ENCODE measurements around the gene MMP1.

Gene MMP1

DNA sequence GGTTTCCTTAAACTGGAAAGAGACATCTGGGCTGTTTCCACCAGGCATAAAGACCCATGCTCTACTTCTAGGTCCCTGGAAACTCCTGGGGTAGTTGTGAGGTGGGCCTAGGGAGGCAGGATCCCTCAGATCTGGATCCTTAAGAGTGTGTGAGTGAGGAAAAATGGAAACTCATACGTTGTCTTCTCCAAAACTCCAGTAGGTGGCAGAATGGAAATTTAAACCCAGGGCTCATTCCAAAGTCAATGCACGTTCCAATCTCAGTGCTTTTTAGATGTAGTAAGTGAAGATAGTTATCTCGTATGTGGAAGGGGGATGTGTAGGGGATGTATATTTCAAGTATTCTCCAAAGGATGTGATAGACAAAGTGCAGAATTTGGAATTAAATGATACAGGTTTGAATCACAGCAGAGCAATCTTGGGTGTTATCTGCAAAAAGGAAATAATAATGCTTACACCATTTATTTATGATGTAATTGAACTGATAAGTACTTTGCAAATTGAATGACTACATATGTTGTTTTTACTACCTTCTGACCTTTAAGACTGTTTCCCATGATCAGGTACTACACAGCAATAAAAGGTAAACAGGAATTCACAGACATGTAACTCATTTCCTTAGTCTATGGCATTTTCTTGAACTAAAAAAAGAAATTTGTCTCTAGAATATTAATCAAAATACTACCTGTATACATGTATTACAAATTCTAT is 13.1 kb upstream of the MMP1 start:
- Histone ChIP-seq H3K9me3 (ENCODE audit: insufficient read depth, low read length) (no peaks in the 10 kb centered on the region), H4K20me1 (ENCODE audit: low read depth, low read length) (no peaks in the 10 kb centered on the region), H2AFZ (ENCODE audit: low read depth, low read length, severe bottlenecking) (no peak overlapping the region), H3K9ac (ENCODE audit: low read length) (no peak overlapping the region), H3K27ac (ENCODE audit: low read depth, low read length) (no peak overlapping the region), H3K4me3 (ENCODE audit: insufficient read depth, low read length, poor library complexity, severe bottlenecking) (no peak overlapping the region), H3K4me2 (ENCODE audit: low read depth, low read length, poor library complexity, severe bottlenecking) (no peak overlapping the region), H3F3A (ENCODE audit: insufficient read depth) (no peaks in the 10 kb centered on the region), H3K27me3 (ENCODE audit: low read length) (no peaks in the 10 kb centered on the region), H3K79me2 (ENCODE audit: insufficient read depth, low read length) (no peaks in the 10 kb centered on the region), H3K36me3 (ENCODE audit: low read length) (no peaks in the 10 kb centered on the region), H3K9me2 (replicated peaks; ENCODE audit: insufficient read depth, low read length) (no peaks in the 10 kb centered on the region)
- TF ChIP-seq CTCF (IDR thresholded peaks at IDR 0.05; ENCODE audit: insufficient read depth, low read length, poor library complexity, severe bottlenecking) (no peak), EZH2phosphoT487 (conservative IDR thresholded peaks at IDR 0.05; ENCODE audit: low read length) (no peak)

DNA sequence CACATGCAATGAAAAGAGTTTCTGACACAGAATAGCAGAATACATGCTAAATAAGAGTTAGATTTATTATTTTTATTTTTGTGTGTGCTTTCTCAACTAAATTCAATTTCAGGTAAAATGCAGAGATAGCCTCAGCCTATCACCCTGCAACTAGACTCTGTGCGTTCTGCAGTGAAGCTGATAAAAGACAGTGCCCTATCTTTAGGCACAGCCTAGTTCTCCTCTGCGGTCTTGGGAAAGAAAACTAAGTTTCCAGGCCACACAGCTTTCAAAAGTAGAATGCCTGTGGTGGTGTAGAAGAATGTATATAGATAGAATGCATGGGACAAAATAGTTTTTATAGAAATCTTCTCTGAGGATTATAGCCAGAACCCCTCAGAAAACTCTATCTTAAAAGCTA is 12.0 kb upstream of the MMP1 start:
- Histone ChIP-seq H4K20me1 (ENCODE audit: low read depth, low read length) (no peaks in the 10 kb centered on the region), H3K4me2 (ENCODE audit: low read depth, low read length, poor library complexity, severe bottlenecking) (no peak overlapping the region), H3K27ac (ENCODE audit: low read depth, low read length) (no peak overlapping the region), H3K36me3 (ENCODE audit: low read length) (no peaks in the 10 kb centered on the region), H3K9me2 (replicated peaks; ENCODE audit: insufficient read depth, low read length) (no peaks in the 10 kb centered on the region), H3K9me3 (ENCODE audit: insufficient read depth, low read length) (no peaks in the 10 kb centered on the region), H3K27me3 (ENCODE audit: low read length) (no peaks in the 10 kb centered on the region), H3K79me2 (ENCODE audit: insufficient read depth, low read length) (no peaks in the 10 kb centered on the region), H3F3A (ENCODE audit: insufficient read depth) (no peaks in the 10 kb centered on the region), H3K4me3 (ENCODE audit: insufficient read depth, low read length, poor library complexity, severe bottlenecking) (no peak overlapping the region), H3K9ac (ENCODE audit: low read length) (no peak overlapping the region), H2AFZ (ENCODE audit: low read depth, low read length, severe bottlenecking) (no peak overlapping the region)
- TF ChIP-seq EZH2phosphoT487 (conservative IDR thresholded peaks at IDR 0.05; ENCODE audit: low read length) (no peak), CTCF (IDR thresholded peaks at IDR 0.05; ENCODE audit: insufficient read depth, low read length, poor library complexity, severe bottlenecking) (no peak)

- TF ChIP-seq CTCF (IDR thresholded peaks at IDR 0.05; ENCODE audit: insufficient read depth, low read length, poor library complexity, severe bottlenecking), result no peak
- H3K9me2 ChIP-seq (replicated peaks; ENCODE audit: insufficient read depth, low read length), result no peaks in the 10 kb centered on the region
- no peaks in the 10 kb centered on the region for H4K20me1 ChIP-seq (ENCODE audit: low read depth, low read length)
- no peaks in the 10 kb centered on the region for H3K27me3 ChIP-seq (ENCODE audit: low read length)
- no peak overlapping the region for H2AFZ ChIP-seq (ENCODE audit: low read depth, low read length, severe bottlenecking)
- no peaks in the 10 kb centered on the region for H3K79me2 ChIP-seq (ENCODE audit: insufficient read depth, low read length)
- no peak overlapping the region for H3K27ac ChIP-seq (ENCODE audit: low read depth, low read length)
- no peaks in the 10 kb centered on the region for H3F3A ChIP-seq (ENCODE audit: insufficient read depth)
- no peaks in the 10 kb centered on the region for H3K36me3 ChIP-seq (ENCODE audit: low read length)
- H3K9ac ChIP-seq (ENCODE audit: low read length), result no peak overlapping the region
- H3K4me2 ChIP-seq (ENCODE audit: low read depth, low read length, poor library complexity, severe bottlenecking), result no peak overlapping the region
- no peak overlapping the region for H3K4me3 ChIP-seq (ENCODE audit: insufficient read depth, low read length, poor library complexity, severe bottlenecking)
- H3K9me3 ChIP-seq (ENCODE audit: insufficient read depth, low read length), result no peaks in the 10 kb centered on the region
Measured at GRCh38 chr11:102807921-102808320, 10.0 kb upstream of the MMP1 start.

Measured in SU-DHL-6 (cell line).